Uterus (tissue), 4 donors: ENCODE results near the gene USP6. TPM values are rescaled to one million over a fixed set of nuclear protein-coding genes. Genes with fewer than 3 reads are reported as not detected.
A peak's percentile ranks its signal among the peaks of the same experiment; 100 is the strongest.

ENCODE experiments used
- DNase-seq, 2 donors: peaks; one replicate each; pipeline ENCODE4 v3.0.0-alpha.2; 2019 to 2020
- H3K27ac ChIP-seq, 2 donors: fragments of 200-600 bp; sonication (generic); 1 replicate in 1 of 2; 2 replicates in 1 of 2; pipeline ENCODE4 v1.5.1; 2016 to 2018
- H3K27me3 ChIP-seq, 2 donors: fragments of 200-600 bp; sonication (generic); one replicate each; pipeline ENCODE4 v1.5.1; 2018 to 2019; ENCODE audit warnings: control low read depth in 1 of 2
- H3K36me3 ChIP-seq, 2 donors: fragments of 200-600 bp; sonication (generic); one replicate each; pipeline ENCODE4 v1.5.1; 2019; ENCODE audit warnings: control low read depth in 1 of 2
- H3K4me1 ChIP-seq, 2 donors: fragments of 200-600 bp; sonication (generic); one replicate each; pipeline ENCODE4 v1.5.1; 2018 to 2019; ENCODE audit warnings: control low read depth in 1 of 2
- H3K4me3 ChIP-seq, 2 donors: fragments of 200-600 bp; sonication (generic); 1 replicate in 1 of 2; 2 replicates in 1 of 2; pipeline ENCODE4 v1.5.1; 2018 to 2019; ENCODE audit warnings: mild to moderate bottlenecking in 1 of 2
- H3K9me3 ChIP-seq, 2 donors: fragments of 200-600 bp; sonication (generic); one replicate each; pipeline ENCODE4 v1.5.1; 2019; ENCODE audit warnings: control low read depth in 1 of 2
- CTCF ChIP-seq, 4 experiments: fragments of 200-600 bp in 2 of 4; fragments of 450-650 bp in 2 of 4; sonication (generic) in 2 of 4; IDR thresholded peaks; one replicate each; pipeline ENCODE4 v1.5.1; 2016 to 2019; ENCODE audit warnings: antibody characterized with exemption in 4 of 4, mild to moderate bottlenecking in 2 of 4, moderate library complexity in 1 of 4
- POLR2A ChIP-seq, 2 donors: fragments of 450-650 bp; IDR thresholded peaks; one replicate each; pipeline ENCODE4 v1.6.1; 2016; ENCODE audit warnings: antibody characterized with exemption in 2 of 2, mild to moderate bottlenecking in 1 of 2, moderate library complexity in 1 of 2
- intact Hi-C: fragments of 100-400 bp; cut with DNase I; formaldehyde crosslinking; loops from one replicate; pipeline ENCODE4 v1.15.1; 2023; ENCODE audit warnings: low total_unique reads
- total RNA-seq, 4 donors: library from RNA; depleted of rRNA in 3 of 4; stranded (reverse); fragments of >200 nt in 3 of 4; gene quantifications; one replicate each; pipeline versions ENCODE4 v1.1.0 to v1.2.4, GENCODE V29; 2014 to 2023
- donor health status: DM: yes; HTN: yes; CAD: no.

The USP6 gene
- total RNA-seq, 4 donors from 2014 or later: 0.21 to 2.6 (median 0.97) TPM; not detected in 1

DNA sequence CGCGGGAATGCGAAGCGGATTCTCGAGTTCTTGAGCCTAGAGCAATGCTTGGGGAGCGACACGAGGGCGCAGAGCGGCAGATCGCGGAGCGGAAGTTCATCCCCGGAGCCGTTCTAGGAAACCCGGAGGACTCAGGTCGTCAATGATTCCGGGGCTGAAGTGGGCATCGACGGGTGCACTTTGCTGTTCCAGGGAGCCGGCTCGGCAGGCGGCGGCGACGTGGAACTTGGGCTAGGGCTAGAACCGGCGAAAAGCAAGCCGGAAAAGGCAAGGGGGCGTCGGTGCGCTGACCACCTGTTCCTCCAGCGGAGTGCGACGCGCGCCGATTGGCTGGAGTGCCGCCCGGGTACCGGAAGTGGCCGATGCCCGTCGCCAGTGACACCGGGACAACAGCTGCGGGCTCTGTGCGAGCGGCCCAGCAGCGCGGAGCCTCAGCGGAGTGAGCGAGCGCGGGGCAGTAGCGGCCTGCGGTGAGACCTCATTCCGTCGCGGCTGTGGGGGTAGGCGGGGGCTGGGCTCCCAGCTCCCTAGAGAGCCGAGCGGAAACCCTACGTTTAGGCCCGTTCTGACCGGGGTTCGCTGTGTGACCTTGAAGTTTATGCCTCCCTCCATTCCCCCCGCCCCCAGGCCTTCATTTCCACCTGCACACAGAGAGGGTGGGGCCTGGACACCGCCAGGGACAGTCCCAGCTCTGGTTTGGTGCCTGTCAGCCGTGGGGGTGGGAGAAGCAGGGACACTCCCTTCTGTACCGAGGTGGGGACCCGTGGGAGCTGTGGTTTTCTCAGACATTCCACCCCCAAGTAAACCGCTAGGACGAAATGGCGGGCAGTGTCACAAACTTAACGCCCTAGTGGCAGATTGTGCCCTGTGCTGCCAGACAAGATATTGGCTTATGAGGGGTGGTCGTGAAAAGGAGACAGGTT, 37.5 kb upstream of the USP6 start, which contains the start of gene ZFP3:
ZFP3 (plus strand) TSS at position 362 of the 923 bp plus-strand sequence. CDS start 13,038 bp downstream, outside the sequence.
- intact Hi-C loops: no loop called here
- peak; percentile 61 to 78 for DNase-seq
- no peaks in the 10 kb centered on the region for H3K36me3 ChIP-seq
- H3K4me1 ChIP-seq: no peaks in the 10 kb centered on the region
- H3K4me3 ChIP-seq: peak within 1 kb of the TSS; percentile 77 to 84
- no peaks in the 10 kb centered on the region for H3K9me3 ChIP-seq
- H3K27me3 ChIP-seq: no peaks in the 10 kb centered on the region
- peak within 1 kb of the TSS; percentile 57 to 71 for H3K27ac ChIP-seq
- TF ChIP-seq POLR2A (IDR thresholded peaks at IDR 0.05) (no peak), CTCF (IDR thresholded peaks at IDR 0.05) (peak in 1 of 4 experiments; percentile 9)

GRCh38 chr17:5080591-5080990, 35.2 kb upstream of the USP6 start:
- H3K27ac ChIP-seq: no peak overlapping the region
- no peaks in the 10 kb centered on the region for H3K27me3 ChIP-seq
- DNase-seq: no peak
- TF ChIP-seq CTCF (IDR thresholded peaks at IDR 0.05): no peak
- no peak for TF ChIP-seq POLR2A (IDR thresholded peaks at IDR 0.05)
- intact Hi-C loops: no loop called here
- H3K4me3 ChIP-seq: no peak overlapping the region
- no peaks in the 10 kb centered on the region for H3K36me3 ChIP-seq
- H3K9me3 ChIP-seq: peaks cover 0 to 4% of the 10 kb centered on the region in 2 donors
- no peaks in the 10 kb centered on the region for H3K4me1 ChIP-seq

DNA sequence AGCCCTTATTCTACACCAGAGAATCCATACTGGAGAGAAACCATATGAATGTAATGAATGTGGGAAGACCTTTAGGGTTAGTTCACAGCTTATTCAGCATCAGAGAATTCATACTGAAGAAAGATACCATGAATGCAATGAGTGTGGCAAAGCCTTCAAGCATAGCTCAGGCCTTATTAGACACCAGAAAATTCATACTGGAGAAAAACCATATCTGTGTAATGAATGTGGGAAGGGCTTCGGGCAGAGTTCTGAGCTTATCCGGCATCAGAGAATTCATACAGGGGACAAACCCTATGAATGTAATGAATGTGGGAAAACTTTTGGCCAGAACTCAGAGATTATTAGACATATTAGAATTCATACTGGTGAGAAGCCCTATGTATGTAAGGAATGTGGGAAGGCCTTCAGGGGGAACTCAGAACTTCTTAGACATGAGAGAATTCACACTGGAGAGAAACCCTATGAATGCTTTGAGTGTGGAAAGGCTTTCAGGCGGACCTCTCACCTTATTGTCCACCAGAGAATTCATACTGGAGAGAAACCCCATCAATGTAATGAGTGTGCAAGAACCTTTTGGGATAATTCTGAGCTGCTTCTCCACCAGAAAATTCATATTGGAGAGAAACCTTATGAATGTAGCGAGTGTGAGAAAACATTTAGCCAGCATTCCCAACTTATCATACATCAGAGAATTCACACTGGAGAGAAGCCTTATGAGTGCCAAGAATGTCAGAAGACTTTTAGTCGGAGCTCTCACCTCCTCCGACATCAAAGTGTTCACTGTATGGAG, 23.4 kb upstream of the USP6 start:
- intact Hi-C loops: no loop called here
- Histone ChIP-seq H3K4me3 (no peak overlapping the region), H3K9me3 (peaks cover 0 to 77% of the 10 kb centered on the region in 2 donors), H3K36me3 (no peaks in the 10 kb centered on the region), H3K4me1 (no peaks in the 10 kb centered on the region), H3K27ac (no peak overlapping the region), H3K27me3 (no peaks in the 10 kb centered on the region)
- TF ChIP-seq CTCF (IDR thresholded peaks at IDR 0.05) (no peak), POLR2A (IDR thresholded peaks at IDR 0.05) (no peak)
- no peak for DNase-seq

- Histone ChIP-seq H3K27ac (no peak overlapping the region), H3K4me1 (no peaks in the 10 kb centered on the region), H3K36me3 (no peaks in the 10 kb centered on the region), H3K9me3 (peaks cover 0 to 36% of the 10 kb centered on the region in 2 donors), H3K4me3 (peak overlapping the region; percentile 38 to 48), H3K27me3 (no peaks in the 10 kb centered on the region)
- intact Hi-C loops: no loop called here
- TF ChIP-seq CTCF (IDR thresholded peaks at IDR 0.05) (no peak), POLR2A (IDR thresholded peaks at IDR 0.05) (no peak)
- DNase-seq: no peak
These were observed 19.1 kb upstream of the USP6 start for GRCh38 chr17:5096731-5097100.
